Nephron (organoid): ENCODE data around the gene FOS.
"Not testable (repeated sequence)": the region's sequence is repeated elsewhere in the genome, so short reads cannot be mapped to it uniquely, and the experiment has no call there.

ENCODE experiments used
- H3K27ac Mint-ChIP-seq, 3 experiments: 2 replicates each; pipeline ENCODE4 v1.8.0; 2020; ENCODE audit warnings: mixed read lengths in 3 of 3, mild to moderate bottlenecking in 2 of 3, moderate library complexity in 1 of 3
- H3K27me3 Mint-ChIP-seq: 2 replicates; pipeline ENCODE4 v1.8.0; 2021; ENCODE audit warnings: low read depth, mild to moderate bottlenecking, moderate library complexity, mixed read lengths
- H3K36me3 Mint-ChIP-seq: 2 replicates; pipeline ENCODE4 v1.8.0; 2020; ENCODE audit warnings: low read depth, mixed read lengths
- H3K4me1 Mint-ChIP-seq: 2 replicates; pipeline ENCODE4 v1.8.0; 2020; ENCODE audit warnings: mixed read lengths
- H3K4me3 Mint-ChIP-seq, 3 experiments: 2 replicates each; pipeline ENCODE4 v1.8.0; 2020; ENCODE audit warnings: mild to moderate bottlenecking in 3 of 3, mixed read lengths in 3 of 3, moderate library complexity in 2 of 3
- H3K9me3 Mint-ChIP-seq: 2 replicates; pipeline ENCODE4 v1.8.0; 2020; ENCODE audit warnings: mixed read lengths
- CTCF ChIP-seq, 3 experiments: fragments of 200-600 bp; sonication (generic); IDR thresholded peaks; one replicate each; pipeline ENCODE4 v1.5.0; 2021; ENCODE audit warnings: antibody characterized with exemption in 3 of 3; ENCODE audit not compliant: unreplicated experiment in 3 of 3

FOS gene

GRCh38 chr14:75280831-75281653 lies 2.4 kb downstream of the FOS start:
- peaks cover 21% of the 10 kb centered on the region for H3K36me3 Mint-ChIP-seq
- H3K9me3 Mint-ChIP-seq = no peaks in the 10 kb centered on the region
- peak overlapping the region; percentile 90 to 97 (median 96) for H3K4me3 Mint-ChIP-seq
- peaks cover 40% of the 10 kb centered on the region for H3K4me1 Mint-ChIP-seq
- no peak overlapping the region for H3K27ac Mint-ChIP-seq
- peaks cover 42% of the 10 kb centered on the region for H3K27me3 Mint-ChIP-seq
- TF ChIP-seq CTCF (IDR thresholded peaks at IDR 0.05; ENCODE audit: unreplicated experiment in 3 of 3) = no peak

DNA sequence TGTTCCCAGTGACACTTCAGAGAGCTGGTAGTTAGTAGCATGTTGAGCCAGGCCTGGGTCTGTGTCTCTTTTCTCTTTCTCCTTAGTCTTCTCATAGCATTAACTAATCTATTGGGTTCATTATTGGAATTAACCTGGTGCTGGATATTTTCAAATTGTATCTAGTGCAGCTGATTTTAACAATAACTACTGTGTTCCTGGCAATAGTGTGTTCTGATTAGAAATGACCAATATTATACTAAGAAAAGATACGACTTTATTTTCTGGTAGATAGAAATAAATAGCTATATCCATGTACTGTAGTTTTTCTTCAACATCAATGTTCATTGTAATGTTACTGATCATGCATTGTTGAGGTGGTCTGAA lies 3.0 kb downstream of the FOS start:
- Mint-ChIP-seq H3K4me3 (peak overlapping the region; percentile 56 to 87 (median 81)), H3K9me3 (no peaks in the 10 kb centered on the region), H3K27ac (no peak overlapping the region), H3K27me3 (peaks cover 46% of the 10 kb centered on the region), H3K4me1 (peaks cover 43% of the 10 kb centered on the region), H3K36me3 (peaks cover 21% of the 10 kb centered on the region)
- TF ChIP-seq CTCF (IDR thresholded peaks at IDR 0.05; ENCODE audit: unreplicated experiment in 3 of 3) = no peak

DNA sequence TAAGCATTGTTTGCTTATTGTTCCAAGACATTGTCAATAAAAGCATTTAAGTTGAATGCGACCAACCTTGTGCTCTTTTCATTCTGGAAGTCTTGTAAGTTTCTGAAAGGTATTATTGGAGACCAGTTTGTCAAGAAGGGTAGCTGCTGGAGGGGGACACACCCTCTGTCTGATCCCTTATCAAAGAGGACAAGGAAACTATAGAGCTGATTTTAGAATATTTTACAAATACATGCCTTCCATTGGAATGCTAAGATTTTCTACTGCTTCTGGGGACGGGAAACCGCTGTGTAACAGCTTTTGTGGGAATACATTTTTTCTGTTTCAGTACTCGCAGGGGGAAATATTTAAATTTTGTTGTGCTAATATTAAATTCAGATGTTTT lies 3.5 kb downstream of the FOS start:
- H3K27me3 Mint-ChIP-seq = peaks cover 44% of the 10 kb centered on the region

DNA sequence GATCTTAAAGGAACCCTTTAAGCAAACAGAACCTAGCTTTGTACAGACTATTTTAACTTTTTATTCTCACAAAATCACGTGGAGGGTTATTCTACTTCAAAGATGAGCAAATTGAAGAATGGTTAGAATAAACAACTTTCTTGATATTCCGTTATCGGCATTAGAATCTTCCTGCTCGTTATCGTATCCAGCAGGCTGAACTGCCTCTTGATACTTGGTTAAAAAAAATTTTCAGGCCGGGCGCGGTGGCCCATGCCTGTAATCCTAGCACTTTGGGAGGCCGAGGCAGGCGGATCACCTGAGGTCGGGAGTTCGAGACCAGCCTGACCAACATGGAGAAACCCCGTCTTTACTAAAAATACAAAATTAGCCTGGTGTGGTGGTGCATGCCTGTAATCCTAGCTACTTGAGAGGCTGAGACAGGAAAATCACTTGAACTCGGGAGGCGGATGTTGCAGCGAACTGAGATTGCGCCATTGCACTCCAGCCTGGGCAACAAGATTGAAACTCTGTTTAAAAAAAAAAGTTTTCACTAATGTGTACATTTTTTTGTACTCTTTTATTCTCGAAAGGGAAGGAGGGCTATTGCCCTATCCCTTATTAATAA lies 4.0 kb downstream of the FOS start:
- Mint-ChIP-seq H3K4me3 (peak overlapping the region in 1 of 3 experiments; percentile 9), H3K4me1 (peaks cover 38% of the 10 kb centered on the region), H3K36me3 (peaks cover 21% of the 10 kb centered on the region), H3K27me3 (peaks cover 44% of the 10 kb centered on the region)
- not testable (repeated sequence) for H3K27ac Mint-ChIP-seq, H3K9me3 Mint-ChIP-seq

More for the DNA sequence above, 3.5 kb downstream of the FOS start:
- no peak for TF ChIP-seq CTCF (IDR thresholded peaks at IDR 0.05; ENCODE audit: unreplicated experiment in 3 of 3)
- Mint-ChIP-seq H3K4me3 (no peak overlapping the region), H3K9me3 (no peaks in the 10 kb centered on the region), H3K36me3 (peaks cover 21% of the 10 kb centered on the region), H3K4me1 (peaks cover 39% of the 10 kb centered on the region), H3K27ac (no peak overlapping the region)

DNA sequence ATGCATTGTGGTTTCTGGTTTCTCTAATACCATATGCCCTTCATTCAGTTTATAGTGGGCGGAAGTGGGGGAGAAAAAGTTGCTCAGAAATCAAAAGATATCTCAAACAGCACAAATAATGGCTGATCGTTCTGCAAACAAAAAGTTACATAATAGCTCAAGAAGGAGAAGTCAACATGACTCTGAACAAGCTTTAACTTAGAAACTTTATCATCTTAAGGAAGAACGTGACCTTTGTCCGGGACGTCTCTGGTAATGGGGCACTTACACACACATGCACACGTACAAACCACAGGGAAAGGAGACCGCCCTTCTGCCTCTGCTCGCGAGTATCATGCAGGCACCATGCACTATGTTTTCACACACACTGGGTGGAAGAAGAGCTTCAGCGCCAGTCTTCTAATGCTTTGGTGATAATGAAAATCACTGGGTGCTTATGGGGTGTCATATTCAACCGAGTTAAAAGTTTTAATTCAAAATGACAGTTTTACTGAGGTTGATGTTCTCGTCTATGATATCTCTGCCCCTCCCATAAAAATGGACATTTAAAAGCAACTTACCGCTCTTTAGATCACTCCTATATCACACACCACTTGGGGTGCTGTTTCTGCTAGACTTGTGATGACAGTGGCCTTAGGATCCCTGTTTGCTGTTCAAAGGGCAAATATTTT lies 4.7 kb downstream of the FOS start:
- Mint-ChIP-seq H3K4me1 (peaks cover 31% of the 10 kb centered on the region), H3K4me3 (peak overlapping the region in 1 of 3 experiments; percentile 17), H3K27ac (no peak overlapping the region), H3K9me3 (no peaks in the 10 kb centered on the region), H3K27me3 (peaks cover 43% of the 10 kb centered on the region), H3K36me3 (peaks cover 21% of the 10 kb centered on the region)
- no peak for TF ChIP-seq CTCF (IDR thresholded peaks at IDR 0.05; ENCODE audit: unreplicated experiment in 3 of 3)

DNA sequence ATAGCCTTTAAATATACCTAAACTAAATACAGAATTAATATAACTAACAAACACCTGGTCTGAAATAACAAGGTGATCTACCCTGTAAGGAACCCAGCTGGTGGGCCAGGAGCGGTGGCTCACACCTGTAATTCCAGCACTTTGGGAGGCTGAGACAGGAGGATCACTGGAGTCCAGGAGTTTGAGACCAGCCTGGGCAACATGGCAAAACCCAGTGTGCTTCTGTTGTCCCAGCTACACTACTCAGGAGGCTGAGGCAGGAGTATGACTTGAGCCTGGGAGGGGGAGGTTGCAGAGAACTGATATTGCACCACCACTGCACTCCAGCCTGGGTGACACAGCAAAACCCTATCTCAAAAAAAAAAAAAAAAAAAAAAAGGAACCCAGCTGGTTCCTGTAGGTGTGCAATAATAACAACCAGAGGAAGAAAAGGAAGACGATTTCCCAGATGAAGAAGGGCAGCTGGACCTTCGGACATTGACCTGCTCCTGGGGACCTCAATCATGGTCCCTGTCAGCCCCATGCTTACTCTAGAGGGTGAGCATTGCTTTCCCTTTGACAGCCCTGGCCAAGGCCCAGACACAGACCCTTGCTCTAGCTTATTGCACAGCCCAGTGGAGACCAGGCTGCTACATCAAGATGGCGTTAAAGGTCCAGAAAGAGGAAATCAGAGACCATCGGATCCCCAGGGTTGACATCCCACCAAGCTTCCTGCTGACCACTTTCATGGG lies 5.4 kb downstream of the FOS start:
- Mint-ChIP-seq H3K36me3 (peaks cover 21% of the 10 kb centered on the region), H3K27ac (no peak overlapping the region), H3K9me3 (no peaks in the 10 kb centered on the region), H3K27me3 (peaks cover 39% of the 10 kb centered on the region), H3K4me1 (peaks cover 28% of the 10 kb centered on the region), H3K4me3 (no peak overlapping the region)
- TF ChIP-seq CTCF (IDR thresholded peaks at IDR 0.05; ENCODE audit: unreplicated experiment in 3 of 3) = no peak
